Fibroblast of skin of right biceps (primary cell): ENCODE results near the gene MORN2.

Experiments used
- DNase-seq: peaks from one replicate; pipeline ENCODE4 v3.0.0-alpha.2; 2013

The MORN2 gene

GRCh38 chr2:38892819-38893218 is 17.0 kb downstream of the MORN2 start:
- DNase-seq = no peak

GRCh38 chr2:38898256-38898655 is 22.5 kb downstream of the MORN2 start:
- DNase-seq = no peak

- no peak for DNase-seq
Observed at GRCh38 chr2:38900726-38901125, 24.9 kb downstream of the MORN2 start.

- DNase-seq = no peak
Observed at GRCh38 chr2:38905251-38905650, 29.5 kb downstream of the MORN2 start.

- no peak for DNase-seq
Observed at GRCh38 chr2:38907242-38907641, 31.5 kb downstream of the MORN2 start.

GRCh38 chr2:38907743-38908562 is 32.2 kb downstream of the MORN2 start:
- no peak for DNase-seq

GRCh38 chr2:38909872-38910271 is 34.1 kb downstream of the MORN2 start:
- no peak for DNase-seq

GRCh38 chr2:38911191-38911590 is 35.4 kb downstream of the MORN2 start:
- no peak for DNase-seq

GRCh38 chr2:38912619-38913018 is 36.8 kb downstream of the MORN2 start:
- no peak for DNase-seq

- no peak for DNase-seq
Observed at GRCh38 chr2:38922389-38922788, 46.6 kb downstream of the MORN2 start.

GRCh38 chr2:38922902-38923301 is 47.1 kb downstream of the MORN2 start:
- DNase-seq = no peak

GRCh38 chr2:38925982-38926381 is 50.2 kb downstream of the MORN2 start:
- DNase-seq = no peak

- DNase-seq = no peak
Observed at GRCh38 chr2:38930600-38930999, 54.8 kb downstream of the MORN2 start.
